NCI-H2107 treated with DMSO at 0.1 percent for 48 hours (cell line): ENCODE measurements around the gene VAV3.
"Not testable (repeated sequence)": the region's sequence is repeated elsewhere in the genome, so short reads cannot be mapped to it uniquely, and the experiment has no call there.

Experiments used
- DNase-seq: peaks from one replicate; lab custom pipeline; 2025; ENCODE audit not compliant: unreplicated experiment; lab: John Stamatoyannopoulos, UW

VAV3 gene

DNA sequence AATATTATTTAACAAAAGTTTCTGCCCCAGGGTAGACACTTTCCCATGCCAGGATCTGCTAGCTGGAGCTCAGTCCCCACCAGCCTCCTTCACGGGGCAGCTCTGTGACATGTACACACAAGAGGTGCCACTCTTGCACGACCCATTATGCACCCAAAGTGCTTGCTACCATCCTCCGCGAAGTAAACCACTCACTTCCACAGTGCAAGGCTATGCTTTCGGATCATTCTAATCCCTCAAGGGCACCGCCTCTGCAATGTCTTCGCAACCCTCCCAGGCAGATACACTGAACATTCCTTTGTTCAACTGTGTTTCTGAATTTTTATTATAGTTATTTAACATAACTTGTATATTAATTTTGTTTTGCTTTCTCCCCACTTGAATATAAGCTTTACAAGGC, 303.8 kb downstream of the VAV3 start:
- DNase-seq: no peak

DNA sequence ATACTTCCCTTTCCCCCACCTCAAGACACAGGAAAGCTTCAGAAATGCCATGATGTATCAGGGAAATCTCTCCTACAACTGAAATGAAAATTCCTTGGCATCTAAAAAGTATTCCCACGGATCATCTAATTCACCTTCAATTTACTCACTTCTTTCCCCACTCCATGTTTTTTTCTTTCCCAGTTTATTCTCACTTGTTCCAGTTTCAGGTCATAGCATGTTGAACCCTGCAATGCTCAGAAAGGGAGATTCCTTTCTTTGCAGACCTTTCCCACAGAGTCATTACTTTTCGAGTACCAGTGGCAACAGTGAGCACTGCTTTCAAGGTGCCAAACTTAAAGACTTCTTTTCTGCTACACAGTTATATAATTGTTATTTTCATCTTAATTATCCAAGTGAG, 305.0 kb downstream of the VAV3 start:
- no peak for DNase-seq

DNA sequence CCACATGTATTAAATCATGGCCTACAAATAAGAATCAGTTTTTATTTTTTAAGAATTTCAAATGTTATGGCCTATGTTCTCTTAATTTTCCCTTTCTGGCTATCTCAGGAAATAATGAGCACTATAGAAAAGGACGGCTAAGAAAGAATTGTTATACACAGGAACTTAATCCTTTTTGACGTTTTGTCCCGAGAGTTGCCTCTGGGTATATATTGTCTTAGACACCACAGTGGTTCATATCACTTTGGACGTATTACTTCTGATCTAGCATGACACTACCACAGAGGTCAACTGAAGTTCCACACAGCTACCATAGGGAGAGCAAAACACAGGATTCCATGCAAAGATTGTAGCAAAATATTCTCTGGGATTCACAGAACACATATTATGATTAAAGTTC, 307.6 kb downstream of the VAV3 start:
- no peak for DNase-seq

DNA sequence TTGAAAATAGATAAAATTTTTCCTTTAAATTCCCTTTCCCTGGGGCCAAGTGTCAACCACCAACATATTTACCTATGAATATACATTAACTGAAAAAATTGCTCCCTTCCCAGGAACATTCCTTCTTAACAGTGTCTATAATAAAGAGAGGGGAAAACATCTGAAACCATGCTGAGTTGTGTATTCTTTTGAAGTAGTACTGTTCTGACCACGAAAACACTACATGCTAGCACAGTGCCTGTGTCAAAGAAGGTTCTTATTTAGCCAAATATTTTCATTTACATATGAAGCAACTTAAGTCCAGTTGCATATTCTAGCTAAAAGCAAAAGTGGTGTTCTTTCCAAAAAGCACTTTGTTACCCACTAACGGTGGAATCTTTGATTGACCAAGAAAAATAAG, 311.2 kb downstream of the VAV3 start:
- DNase-seq: no peak

DNA sequence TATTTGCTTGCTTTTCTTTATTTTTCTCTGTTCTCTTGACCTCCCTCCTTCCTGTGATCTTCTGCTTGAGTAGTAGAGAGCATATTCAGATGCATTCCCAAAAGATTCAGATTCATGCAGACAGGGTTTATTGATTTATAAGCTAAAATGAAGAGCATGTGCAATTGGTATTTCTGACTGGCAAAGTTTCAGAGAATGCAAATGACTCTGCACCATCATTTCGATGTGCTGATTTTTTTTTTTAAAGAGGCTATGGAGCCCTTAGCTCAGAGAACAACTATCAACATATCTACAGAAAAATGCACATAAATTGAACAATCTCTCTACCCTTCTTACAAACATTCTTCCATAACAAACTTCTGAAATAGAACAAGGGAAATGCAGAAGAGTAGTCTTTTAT, 312.0 kb downstream of the VAV3 start:
- DNase-seq: no peak

DNA sequence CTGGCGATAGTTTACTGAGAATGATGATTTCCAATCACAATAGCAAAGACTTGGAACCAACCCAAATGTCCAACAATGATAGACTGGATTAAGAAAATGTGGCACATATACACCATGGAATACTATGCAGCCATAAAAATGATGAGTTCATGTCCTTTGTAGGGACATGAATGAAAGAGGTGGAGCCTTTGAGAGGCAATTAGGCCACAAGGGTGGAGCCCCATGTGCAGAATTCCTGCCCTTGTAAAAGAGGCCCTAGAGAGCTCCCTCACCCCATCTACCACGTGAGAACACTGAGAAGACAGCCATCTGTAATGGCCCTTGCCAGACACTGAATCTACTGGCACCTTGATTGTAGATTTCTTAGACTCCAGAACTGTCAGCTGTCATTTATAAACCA, 314.2 kb downstream of the VAV3 start:
- not testable (repeated sequence) for DNase-seq

DNA sequence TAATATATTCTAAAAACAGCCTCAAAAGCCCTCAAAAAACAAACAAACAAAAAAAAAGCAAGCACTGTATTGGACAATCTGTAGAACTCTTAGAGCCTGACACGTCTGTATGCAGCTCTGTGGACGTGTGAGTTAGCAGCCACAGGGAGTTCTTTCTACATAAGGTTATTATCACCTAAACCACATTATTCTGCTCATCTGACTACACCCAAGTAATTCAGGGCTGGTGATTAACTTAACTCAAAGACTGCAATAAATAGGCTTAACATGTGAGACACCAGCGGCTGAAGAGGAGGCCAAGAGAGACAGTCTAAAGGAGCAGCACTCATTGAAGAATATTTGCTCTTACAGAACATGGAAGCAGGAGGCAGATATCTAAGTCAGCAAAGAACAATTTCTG, 316.0 kb downstream of the VAV3 start:
- DNase-seq: no peak

DNA sequence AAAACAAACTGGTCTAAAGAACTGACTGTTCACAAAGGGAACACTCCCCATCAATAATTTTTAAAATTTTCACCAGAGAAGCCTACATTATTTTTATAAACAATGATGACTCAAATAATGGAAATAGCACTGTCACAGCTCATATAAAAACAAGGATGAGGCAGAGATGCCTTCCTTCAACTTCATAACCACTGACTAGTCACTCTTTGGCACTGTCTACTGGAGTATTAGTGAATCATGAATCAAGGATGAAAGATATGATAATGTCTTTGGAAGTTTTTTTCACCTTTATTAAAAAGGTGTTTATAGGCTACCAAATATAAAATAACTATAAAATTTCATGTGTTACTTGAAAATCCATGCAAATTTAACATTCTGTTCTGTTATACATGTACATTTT, 316.9 kb downstream of the VAV3 start:
- DNase-seq: no peak

DNA sequence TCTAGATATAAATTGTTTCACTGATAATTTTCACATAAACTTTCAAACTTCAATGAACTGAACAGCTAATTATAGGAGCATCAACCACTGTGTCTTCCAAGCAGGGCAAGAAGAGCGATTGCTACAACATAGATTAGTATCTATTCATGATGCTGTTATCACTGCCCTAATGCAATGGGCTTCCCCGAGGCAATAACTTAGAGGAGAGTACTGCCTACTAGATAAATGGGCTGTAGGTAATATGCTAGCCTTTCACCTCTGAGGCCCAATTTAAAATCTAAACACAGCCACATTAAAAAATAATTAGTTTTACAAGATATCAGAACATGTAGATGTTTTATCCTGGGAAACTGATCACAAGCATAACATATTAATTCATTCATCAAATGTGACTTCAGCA, 318.0 kb downstream of the VAV3 start:
- DNase-seq: no peak

DNA sequence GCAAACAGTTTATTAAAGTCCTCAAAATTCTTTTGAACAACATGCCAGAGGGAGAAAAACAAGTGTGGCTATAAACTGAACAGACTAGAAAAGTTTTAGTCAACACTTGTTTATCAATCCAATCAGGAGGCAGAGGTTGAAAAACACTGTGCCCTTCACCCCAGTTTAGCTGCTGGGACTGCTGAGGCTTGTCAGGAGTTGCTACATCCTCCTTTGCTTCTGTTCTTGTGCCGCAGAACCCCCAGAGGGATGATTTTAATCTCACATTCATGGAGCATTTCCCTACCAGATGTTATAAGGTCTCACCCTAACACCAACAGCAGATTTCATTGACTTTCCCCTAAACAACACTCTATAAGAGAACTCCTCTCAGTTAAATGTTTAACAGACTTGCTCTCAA, 321.2 kb downstream of the VAV3 start:
- no peak for DNase-seq

DNA sequence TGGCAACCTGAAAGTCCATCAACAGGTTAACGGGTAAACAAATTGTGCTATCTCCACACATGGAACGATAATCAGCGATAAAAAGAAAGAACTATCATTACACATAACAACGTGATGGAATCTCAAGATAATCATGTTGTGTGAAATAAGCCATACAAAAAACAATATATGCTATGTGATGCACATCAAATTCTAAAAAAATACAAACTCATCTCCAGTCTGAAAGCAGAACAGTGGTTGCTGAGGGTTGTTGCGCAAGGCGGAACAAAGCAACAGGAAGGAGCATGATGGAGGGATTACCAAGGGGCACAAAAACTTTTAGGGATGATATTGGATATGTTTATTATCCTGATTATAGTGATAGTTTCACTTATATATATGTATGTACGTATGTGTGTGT, 324.8 kb downstream of the VAV3 start:
- DNase-seq: no peak

DNA sequence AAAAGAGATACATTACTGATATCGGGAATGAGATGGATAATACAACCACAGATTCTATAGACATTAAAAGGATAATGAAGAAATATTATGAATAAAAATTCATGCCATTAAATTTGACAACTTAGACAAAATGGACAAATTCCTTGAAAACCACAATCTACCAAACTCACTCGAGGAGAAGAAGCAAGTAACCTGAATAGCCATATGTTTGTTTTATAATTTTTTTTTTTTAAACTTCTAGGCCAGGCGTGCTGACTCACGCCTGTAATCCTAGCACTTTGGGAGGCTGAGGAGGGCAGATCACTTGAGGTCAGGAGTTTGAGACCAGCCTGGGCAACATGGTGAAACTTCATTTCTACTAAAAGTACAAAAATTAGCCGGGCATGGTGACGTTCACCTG, 327.9 kb downstream of the VAV3 start:
- DNase-seq: no peak

DNA sequence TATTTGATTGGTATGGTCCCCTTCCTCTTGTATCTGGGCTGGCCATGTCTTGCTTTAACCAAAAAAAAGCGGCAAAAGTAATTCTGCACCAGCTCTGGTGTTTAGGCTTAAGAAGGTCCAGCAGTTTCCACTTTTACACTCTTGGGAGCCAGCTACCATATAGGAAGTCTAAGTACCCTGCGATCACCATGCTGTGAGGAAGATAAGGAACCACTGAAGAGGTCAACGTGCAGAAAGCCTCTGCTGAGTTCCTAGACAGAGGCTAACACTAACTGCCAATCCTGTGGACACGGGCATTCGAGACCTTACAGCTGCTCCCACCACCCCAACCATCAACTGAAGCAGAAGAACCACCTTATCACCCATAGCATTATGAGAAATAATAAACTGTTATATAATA, 331.4 kb downstream of the VAV3 start:
- no peak for DNase-seq

DNA sequence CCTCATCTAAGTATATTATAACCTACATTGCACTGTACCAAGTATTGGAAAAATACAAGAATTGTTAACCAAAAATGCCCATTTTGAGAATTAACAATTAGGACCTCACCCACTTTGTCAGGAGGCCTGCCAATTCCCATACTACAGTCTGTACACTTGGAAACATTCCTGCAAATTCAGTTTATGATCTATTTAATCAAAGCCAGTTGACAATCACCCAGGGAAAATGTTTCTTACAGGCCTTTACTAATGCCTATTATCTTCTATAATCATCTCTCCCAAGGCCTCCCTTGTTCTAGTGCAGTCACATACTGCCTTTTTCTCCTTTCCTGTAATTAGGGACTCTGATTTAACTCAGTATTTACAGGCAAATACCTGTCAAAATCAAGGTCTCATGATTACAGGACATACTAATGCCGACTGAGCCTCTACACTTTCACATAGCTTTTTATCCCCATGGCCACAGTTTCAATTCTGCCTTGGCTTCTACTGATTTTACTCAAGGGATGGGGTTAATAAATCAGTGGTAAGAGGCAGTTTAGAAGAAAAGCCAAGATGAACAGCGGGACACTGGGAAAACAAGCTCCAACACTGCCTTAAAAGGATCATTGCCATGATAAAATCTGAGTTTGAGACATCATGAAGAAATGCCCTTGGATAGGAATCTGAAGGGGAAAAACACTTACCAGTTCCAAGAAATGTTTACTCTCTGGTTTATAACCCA, 338.7 kb downstream of the VAV3 start:
- DNase-seq: no peak

DNA sequence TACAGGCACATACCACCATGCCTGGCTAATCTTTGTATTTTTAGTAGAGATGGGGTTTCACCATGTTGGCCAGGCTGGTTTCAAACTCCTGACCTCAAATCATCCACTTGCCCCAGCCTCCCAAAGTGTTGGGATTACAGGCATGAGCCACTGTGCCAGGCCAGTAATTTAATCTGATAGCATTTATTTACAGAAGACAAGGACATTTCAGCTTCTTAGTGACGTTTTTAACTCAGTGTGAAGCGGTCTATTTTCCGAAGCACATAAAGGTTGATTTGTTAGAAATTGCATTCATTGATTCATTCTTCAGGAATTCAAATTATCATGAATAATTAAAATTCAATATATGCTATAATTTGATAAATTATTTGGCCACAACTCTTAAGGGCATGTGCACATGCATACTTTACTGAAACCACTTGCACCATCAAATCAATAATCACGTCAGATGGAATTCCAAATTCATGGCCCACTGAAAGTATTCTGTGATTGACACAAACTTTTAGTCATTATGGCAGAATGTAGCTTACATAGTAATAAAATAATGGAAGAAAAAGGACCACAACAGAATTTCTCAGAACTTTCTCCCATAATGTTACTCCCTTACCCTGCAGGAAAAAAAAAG, 339.5 kb downstream of the VAV3 start:
- no peak for DNase-seq

DNA sequence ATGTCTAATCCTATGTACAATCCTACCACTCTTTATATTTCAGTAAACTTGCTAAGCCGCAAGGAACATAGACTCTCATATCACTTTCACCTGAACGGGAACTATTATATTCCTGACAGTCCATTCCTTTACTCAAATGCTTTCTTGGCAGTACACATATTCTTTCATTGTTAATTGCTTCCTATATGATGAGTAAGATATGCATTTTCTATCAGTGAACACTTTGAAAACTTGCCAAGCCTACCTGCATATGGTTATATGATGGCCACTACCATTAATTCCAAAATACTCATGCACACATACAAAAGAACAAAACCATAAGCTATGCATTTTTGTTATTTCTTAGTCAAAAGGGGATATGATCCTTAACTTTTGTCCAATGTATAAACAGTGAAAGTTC, 341.5 kb downstream of the VAV3 start:
- no peak for DNase-seq

DNA sequence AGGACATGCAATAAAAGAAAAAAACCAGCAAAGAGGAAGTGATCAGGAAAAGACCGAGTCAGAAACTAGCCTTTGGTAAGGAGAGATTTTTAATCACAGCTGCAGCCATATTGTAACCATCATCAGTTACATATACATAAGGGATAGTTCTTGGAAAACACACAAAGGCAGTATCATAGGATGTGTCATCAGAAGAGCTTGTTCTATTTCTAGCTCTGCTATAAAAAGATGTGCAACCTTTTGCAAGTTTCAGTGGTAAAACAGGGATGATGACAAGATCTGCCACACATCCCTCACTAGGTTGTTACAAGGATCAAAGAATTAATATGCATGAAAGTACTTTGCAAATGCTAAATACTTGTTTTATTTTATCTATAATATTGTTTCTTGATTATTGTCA, 342.0 kb downstream of the VAV3 start:
- DNase-seq: no peak

DNA sequence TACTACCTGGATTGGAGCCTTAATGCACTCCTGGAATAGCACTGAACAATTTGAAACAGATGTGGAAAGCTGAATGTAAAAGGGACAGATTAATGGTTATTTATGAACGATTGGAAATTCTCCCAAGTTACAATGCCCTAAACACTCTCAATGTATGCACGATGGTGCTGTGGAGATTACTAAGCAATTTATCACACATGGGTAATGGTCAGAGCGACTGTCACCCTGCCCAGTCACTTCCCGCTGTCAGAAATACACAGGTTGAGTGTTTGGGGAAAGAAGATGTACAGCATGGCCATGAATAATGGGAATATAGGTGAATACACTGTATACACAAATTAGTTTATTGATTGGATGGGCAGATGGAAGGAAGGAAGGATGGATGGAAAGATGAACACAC, 342.4 kb downstream of the VAV3 start:
- no peak for DNase-seq

DNA sequence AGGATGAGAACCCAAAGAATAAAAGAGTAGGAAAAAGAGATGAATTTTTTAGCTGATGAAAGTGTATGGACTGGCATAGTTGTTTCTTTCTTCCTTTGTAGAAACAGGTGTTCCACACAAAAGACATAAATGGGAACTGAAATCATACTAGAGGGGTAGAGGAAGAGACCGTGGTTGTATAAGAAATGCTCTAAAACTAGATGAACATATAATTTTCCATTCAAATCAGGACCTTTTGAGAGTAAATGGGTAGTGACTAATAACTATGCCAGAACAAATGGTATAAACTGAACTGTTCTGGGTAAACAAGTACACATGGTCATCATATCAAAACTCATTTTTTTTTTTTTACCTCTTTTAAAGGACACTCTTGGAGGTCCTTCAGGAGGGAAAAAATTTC, 344.2 kb downstream of the VAV3 start:
- DNase-seq: no peak

DNA sequence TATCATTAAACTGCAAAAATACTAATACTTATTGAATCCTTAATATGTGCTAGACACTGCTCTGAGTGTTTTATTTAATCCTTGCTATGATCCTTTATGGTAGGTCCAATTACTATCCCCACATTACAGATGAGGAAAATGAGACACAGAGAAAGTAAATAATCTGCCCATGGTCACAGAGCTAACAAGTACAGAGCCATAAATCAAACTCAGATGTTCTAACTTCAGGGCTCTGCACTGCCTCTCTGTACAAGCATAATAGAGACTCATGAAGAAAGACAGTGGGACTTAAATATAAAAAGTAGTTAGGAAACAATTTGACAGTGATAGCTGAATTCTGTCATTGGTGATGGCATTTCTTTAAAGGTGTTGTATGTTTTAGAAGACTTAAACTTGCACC, 346.4 kb downstream of the VAV3 start:
- DNase-seq: no peak

DNA sequence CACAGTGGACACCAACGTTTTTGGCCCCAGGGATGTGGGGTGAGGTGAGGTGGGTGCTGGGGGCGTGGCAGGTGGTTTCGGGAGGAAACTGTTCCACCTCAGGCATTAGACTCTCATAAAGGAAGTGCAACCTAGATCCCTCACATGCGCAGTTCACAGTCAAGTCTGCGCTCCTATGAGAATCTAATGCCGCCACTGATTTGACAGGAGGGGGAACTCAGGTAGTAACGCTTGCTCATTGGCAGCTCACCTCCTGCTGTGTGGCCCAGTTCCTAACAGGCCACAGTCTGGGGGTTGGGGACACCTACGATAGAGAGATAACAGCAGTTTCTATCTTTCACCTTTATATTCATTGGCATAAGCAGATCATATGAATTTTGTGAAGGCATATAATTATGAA, 347.1 kb downstream of the VAV3 start:
- DNase-seq: no peak

DNA sequence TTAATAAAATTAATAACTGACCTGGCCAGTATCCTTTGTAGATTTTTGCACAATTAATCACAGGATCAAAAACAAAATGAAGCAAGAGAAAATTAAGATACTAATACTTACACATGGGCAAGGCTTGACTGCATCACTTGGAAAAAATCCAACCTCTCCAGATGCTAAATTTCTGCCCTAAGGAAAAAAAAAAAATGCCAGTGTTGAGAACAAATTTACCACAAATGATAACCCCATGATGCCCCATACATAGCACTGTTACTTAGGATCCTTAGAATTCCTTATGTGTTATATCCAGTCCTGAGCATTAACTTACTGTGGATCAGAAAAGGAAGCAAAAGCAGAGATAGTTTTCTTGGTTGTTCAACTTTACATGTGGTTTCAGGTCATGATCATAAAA, 347.5 kb downstream of the VAV3 start:
- DNase-seq: no peak

DNA sequence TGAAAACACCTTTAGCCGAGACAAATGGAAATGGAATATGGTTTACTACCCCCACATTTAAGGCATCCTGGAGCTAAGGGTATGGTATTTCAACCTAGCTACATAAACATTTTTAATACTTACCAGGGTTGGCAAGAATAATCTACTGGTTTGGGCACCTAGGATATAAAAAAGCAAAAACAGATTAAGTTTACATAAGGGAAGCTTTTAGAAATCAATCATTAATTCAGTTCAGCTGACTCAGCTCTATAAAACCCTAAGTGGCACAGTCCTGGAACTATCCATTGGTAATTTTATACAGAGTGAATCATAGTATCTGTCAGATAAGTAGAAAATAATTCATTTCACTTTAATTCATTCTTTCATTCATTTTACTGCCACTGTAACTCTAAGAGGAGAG, 355.2 kb downstream of the VAV3 start:
- DNase-seq: no peak
